HG03108 (cell line): Measurements from ENCODE around the gene CAMK2B.

Experiments used
- ATAC-seq: cut with Tn5 transposase; IDR thresholded peaks from one replicate; pipeline ENCODE4 v1.9.1; 2021; ENCODE audit warnings: moderate library complexity; ENCODE audit not compliant: unreplicated experiment

Gene CAMK2B

GRCh38 chr7:44309271-44310091, 15.9 kb downstream of the CAMK2B start:
- no peak for ATAC-seq

GRCh38 chr7:44308596-44309270, 16.7 kb downstream of the CAMK2B start:
- ATAC-seq: no peak

GRCh38 chr7:44307905-44308595, 17.3 kb downstream of the CAMK2B start:
- ATAC-seq: no peak

- no peak for ATAC-seq
Observed at GRCh38 chr7:44307301-44307900, 18.0 kb downstream of the CAMK2B start.

GRCh38 chr7:44306606-44307005, 18.8 kb downstream of the CAMK2B start:
- ATAC-seq: no peak

- no peak for ATAC-seq
Observed at GRCh38 chr7:44305564-44306507, 19.6 kb downstream of the CAMK2B start.

- no peak for ATAC-seq
Observed at GRCh38 chr7:44294325-44295069, 30.9 kb downstream of the CAMK2B start.

GRCh38 chr7:44293561-44294324, 31.7 kb downstream of the CAMK2B start:
- ATAC-seq: no peak

- no peak for ATAC-seq
Observed at GRCh38 chr7:44292876-44293560, 32.4 kb downstream of the CAMK2B start.

GRCh38 chr7:44292420-44292817, 33.0 kb downstream of the CAMK2B start:
- no peak for ATAC-seq

GRCh38 chr7:44291733-44292419, 33.5 kb downstream of the CAMK2B start:
- no peak for ATAC-seq

- no peak for ATAC-seq
Observed at GRCh38 chr7:44291066-44291732, 34.2 kb downstream of the CAMK2B start.

GRCh38 chr7:44290252-44290620, 35.2 kb downstream of the CAMK2B start:
- no peak for ATAC-seq

- ATAC-seq: no peak
Observed at GRCh38 chr7:44289341-44290251, 35.8 kb downstream of the CAMK2B start.

- ATAC-seq: no peak
Observed at GRCh38 chr7:44288811-44289340, 36.5 kb downstream of the CAMK2B start.

GRCh38 chr7:44288381-44288685, 37.1 kb downstream of the CAMK2B start:
- no peak for ATAC-seq
